ENCODE measurements around the gene MX2.
"Not testable (repeated sequence)": the region's sequence is repeated elsewhere in the genome, so short reads cannot be mapped to it uniquely, and the experiment has no call there.

DNA sequence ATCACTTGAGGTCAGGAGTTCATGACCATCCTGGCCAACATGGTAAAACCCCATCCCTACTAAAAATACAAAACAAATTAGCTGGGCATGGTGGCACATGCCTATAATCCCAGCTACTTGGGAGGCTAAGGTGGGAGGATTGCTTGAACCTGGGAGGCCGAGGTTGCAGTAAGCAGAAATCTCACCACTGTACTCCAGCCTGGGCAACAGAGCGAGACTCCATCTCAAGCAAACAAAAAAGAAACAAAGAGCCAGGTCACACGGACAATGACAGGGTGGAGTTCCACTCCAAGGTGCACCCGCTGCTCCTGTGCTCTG, 2.1 kb upstream of the MX2 start:
- TF ChIP-seq, protein P1, sequence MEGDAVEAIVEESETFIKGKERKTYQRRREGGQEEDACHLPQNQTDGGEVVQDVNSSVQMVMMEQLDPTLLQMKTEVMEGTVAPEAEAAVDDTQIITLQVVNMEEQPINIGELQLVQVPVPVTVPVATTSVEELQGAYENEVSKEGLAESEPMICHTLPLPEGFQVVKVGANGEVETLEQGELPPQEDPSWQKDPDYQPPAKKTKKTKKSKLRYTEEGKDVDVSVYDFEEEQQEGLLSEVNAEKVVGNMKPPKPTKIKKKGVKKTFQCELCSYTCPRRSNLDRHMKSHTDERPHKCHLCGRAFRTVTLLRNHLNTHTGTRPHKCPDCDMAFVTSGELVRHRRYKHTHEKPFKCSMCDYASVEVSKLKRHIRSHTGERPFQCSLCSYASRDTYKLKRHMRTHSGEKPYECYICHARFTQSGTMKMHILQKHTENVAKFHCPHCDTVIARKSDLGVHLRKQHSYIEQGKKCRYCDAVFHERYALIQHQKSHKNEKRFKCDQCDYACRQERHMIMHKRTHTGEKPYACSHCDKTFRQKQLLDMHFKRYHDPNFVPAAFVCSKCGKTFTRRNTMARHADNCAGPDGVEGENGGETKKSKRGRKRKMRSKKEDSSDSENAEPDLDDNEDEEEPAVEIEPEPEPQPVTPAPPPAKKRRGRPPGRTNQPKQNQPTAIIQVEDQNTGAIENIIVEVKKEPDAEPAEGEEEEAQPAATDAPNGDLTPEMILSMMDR (IDR thresholded peaks at IDR 0.05; ENCODE audit: poor library complexity, severe bottlenecking), result not testable (repeated sequence)
- not testable (repeated sequence) for TF ChIP-seq POLR2AphosphoS5 (IDR thresholded peaks at IDR 0.05); SMC3 (conservative IDR thresholded peaks at IDR 0.05; ENCODE audit: poor library complexity); TAF1 (IDR thresholded peaks at IDR 0.05; ENCODE audit: low read depth); MXI1 (conservative IDR thresholded peaks at IDR 0.05; ENCODE audit: poor library complexity, severe bottlenecking); REST (IDR thresholded peaks at IDR 0.05; ENCODE audit: borderline replicate concordance); RAD21 (conservative IDR thresholded peaks at IDR 0.05); EZH2 (IDR thresholded peaks at IDR 0.05; ENCODE audit: borderline replicate concordance, insufficient read depth, low read length, poor library complexity, severe bottlenecking)

Data from neural cell (in vitro differentiated cells).